ENCODE measurements around the gene ACVR2A. TPM values are rescaled to one million over a fixed set of nuclear protein-coding genes. Genes with fewer than 3 reads are reported as not detected.

The ACVR2A gene
- total RNA-seq, 1 experiment from 2014 or later = 13.4 TPM

- Histone ChIP-seq H3K4me1 (ENCODE audit: insufficient read depth, low read length) (no peaks in the 10 kb centered on the region), H2BK15ac (ENCODE audit: low read depth, low read length) (no peak overlapping the region), H2AFZ (ENCODE audit: low read length) (no peak overlapping the region), H2BK20ac (ENCODE audit: low read depth, low read length, poor library complexity, severe bottlenecking) (no peak overlapping the region), H3K14ac (ENCODE audit: insufficient read depth, low read length) (no peak overlapping the region), H3K9me3 (ENCODE audit: control insufficient read depth, low read depth, low read length) (no peaks in the 10 kb centered on the region), H3K4ac (ENCODE audit: low read depth, low read length) (no peak overlapping the region), H3K79me2 (ENCODE audit: insufficient read depth, low read length) (no peaks in the 10 kb centered on the region), H3K27ac (ENCODE audit: insufficient read length, low read depth, low read length) (no peak overlapping the region), H3K27me3 (ENCODE audit: insufficient read depth, low read length) (no peaks in the 10 kb centered on the region; the same call in 1 of the 2 replicates), H2BK12ac (ENCODE audit: insufficient read length, low read depth, low read length) (no peak overlapping the region), H2BK120ac (ENCODE audit: low read depth, low read length, poor library complexity, severe bottlenecking) (no peak overlapping the region), H3K56ac (ENCODE audit: insufficient read length, low read depth, low read length) (no peak overlapping the region), H4K8ac (replicated peaks; ENCODE audit: insufficient read length, low read depth, low read length) (no peak overlapping the region), H4K20me1 (ENCODE audit: control insufficient read depth, insufficient read depth, insufficient read length) (no peaks in the 10 kb centered on the region), H3K23me2 (ENCODE audit: insufficient read length, low read depth, low read length, poor library complexity, severe bottlenecking) (no peaks in the 10 kb centered on the region), H3T11ph (ENCODE audit: low read length) (no peak overlapping the region), H3K23ac (ENCODE audit: insufficient read length, low read depth, low read length) (no peak overlapping the region), H3K4me2 (ENCODE audit: insufficient read depth, insufficient read length, low read length) (no peak overlapping the region), H4K5ac (ENCODE audit: insufficient read length, low read depth, low read length) (no peak overlapping the region), H3K18ac (ENCODE audit: insufficient read length, low read depth, low read length) (no peak overlapping the region), H4K91ac (ENCODE audit: insufficient read length, low read depth, low read length) (no peak overlapping the region), H3K9ac (ENCODE audit: extremely low read depth, insufficient read length, low read length) (no peak overlapping the region), H2BK5ac (ENCODE audit: insufficient read length, low read length) (no peak overlapping the region), H3K79me1 (ENCODE audit: insufficient read depth, low read depth, low read length, poor library complexity, severe bottlenecking) (no peaks in the 10 kb centered on the region), H2AK5ac (ENCODE audit: insufficient read length, low read length) (no peak overlapping the region)
- no peaks in the 10 kb centered on the region for H3K27me3 Mint-ChIP-seq (ENCODE audit: low read depth)
- no CpG with 5 or more reads among the region's 2 CpGs for WGBS (ENCODE audit: extremely low coverage, insufficient read length, low lambda C conversion rate)
- DNase-seq = no peak
- no peak overlapping the region for H3K4me3 Mint-ChIP-seq
- peaks cover 0 to 5% of the 10 kb centered on the region in 2 experiments; a peak in 1 of 4 replicates for H3K4me1 Mint-ChIP-seq
- TF ChIP-seq, protein P1, sequence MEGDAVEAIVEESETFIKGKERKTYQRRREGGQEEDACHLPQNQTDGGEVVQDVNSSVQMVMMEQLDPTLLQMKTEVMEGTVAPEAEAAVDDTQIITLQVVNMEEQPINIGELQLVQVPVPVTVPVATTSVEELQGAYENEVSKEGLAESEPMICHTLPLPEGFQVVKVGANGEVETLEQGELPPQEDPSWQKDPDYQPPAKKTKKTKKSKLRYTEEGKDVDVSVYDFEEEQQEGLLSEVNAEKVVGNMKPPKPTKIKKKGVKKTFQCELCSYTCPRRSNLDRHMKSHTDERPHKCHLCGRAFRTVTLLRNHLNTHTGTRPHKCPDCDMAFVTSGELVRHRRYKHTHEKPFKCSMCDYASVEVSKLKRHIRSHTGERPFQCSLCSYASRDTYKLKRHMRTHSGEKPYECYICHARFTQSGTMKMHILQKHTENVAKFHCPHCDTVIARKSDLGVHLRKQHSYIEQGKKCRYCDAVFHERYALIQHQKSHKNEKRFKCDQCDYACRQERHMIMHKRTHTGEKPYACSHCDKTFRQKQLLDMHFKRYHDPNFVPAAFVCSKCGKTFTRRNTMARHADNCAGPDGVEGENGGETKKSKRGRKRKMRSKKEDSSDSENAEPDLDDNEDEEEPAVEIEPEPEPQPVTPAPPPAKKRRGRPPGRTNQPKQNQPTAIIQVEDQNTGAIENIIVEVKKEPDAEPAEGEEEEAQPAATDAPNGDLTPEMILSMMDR (conservative IDR thresholded peaks at IDR 0.05) = no peak
- H3K27ac Mint-ChIP-seq = no peak overlapping the region
- H3K9me3 Mint-ChIP-seq = peaks cover 0 to 2% of the 10 kb centered on the region in 2 experiments; a peak in 2 of 5 replicates
- peaks cover 0 to 2% (median 0%) of the 10 kb centered on the region in 3 experiments; a peak in 1 of 7 replicates for H3K36me3 Mint-ChIP-seq (ENCODE audit: insufficient read depth in 1 of 3, low read depth in 3 of 3)
Observed at GRCh38 chr2:147836099-147836498, 8.7 kb upstream of the ACVR2A start.

Measured in H9 (cell line).